Measurements from ENCODE around the gene CRYBA4.
A peak's percentile ranks its signal among the peaks of the same experiment; 100 is the strongest.

Gene CRYBA4

DNA sequence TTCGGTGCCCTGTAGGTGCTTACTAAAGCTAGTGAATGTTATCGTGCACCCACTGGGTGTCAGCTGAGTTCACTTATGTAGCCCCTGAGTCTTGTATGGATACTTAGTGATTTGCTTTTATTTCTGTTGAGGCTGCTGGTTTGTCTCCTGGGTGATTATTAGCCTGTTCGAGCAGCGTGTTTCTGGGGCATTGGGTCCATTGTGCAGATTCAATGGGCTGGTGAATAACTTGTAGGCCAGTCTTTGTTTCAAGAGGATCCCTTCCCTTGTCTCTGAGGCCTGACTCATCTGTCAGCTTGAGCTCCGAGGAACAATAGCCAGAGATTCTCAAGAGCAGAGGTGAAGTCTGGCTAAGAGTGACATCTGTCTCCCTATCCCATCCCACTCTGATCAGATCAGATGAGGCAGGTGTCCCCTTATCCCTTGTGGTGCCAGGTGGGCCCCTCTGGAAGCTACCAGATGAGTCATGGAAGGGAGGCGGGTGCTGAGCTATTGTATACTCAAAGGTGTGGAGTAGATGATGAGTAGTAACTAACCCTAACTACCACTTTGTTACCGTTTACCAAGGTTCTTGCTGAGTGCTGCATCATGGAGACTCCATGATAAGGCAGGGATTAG is 39.3 kb downstream of the CRYBA4 start:
- no peak for DNase-seq (ENCODE audit: low read depth in 2 of 2)

GRCh38 chr22:26662160-26662559 is 40.4 kb downstream of the CRYBA4 start:
- no peak for DNase-seq (ENCODE audit: low read depth in 2 of 2)

DNA sequence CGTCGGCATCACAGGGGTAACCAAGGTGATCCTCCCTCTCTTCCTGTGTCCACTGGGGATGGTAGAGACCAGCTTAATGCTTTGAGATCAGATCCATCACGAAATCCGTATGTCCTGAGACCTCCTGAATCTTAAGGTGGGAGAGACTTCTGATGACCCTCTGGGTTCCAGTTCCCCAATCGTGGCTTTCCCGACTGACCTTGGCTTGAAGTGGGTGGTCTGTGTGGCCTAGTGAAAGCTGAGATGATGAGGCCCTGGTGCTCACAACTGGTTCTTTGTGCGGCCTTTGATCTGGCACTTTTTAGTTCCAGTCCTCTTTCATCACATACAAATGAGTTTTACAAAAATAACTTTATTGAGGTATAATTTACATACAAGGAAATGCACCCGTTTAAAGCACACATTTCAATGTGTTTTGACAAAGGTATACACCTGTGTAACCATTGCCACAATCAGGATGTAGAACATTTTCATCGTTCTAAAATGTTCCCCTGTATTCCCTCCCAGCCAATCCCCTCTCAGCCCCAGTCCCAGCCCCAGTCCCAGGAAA is 41.7 kb downstream of the CRYBA4 start:
- DNase-seq (ENCODE audit: low read depth in 2 of 2), result no peak

- DNase-seq (ENCODE audit: low read depth in 2 of 2), result no peak
These were observed 44.1 kb downstream of the CRYBA4 start for GRCh38 chr22:26665813-26666231.

DNA sequence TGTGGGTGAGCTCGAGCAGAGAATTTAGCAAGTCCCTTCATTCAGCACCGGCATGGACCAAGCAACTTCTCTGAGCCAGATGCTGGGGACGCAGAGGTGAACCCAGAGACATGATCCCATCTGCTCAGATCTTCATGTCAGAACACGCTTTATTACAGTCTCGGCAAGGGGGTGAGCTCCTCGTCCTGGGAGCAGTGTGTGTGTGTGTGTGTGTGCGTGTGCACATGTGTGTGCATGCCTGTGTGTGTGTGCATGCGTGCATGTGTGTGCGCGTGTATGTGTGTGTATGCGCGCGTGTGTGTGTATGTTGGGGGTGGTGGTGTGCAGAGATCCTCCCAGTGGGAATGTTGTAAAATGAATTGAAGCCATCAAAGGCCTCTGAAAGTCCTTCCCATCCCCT is 45.4 kb downstream of the CRYBA4 start:
- no peak for DNase-seq (ENCODE audit: low read depth in 2 of 2)

GRCh38 chr22:26669060-26669481 is 47.3 kb downstream of the CRYBA4 start:
- DNase-seq (ENCODE audit: low read depth in 2 of 2), result no peak

- DNase-seq (ENCODE audit: low read depth in 2 of 2), result no peak
These were observed 48.7 kb downstream of the CRYBA4 start for GRCh38 chr22:26670459-26670858.

GRCh38 chr22:26671317-26672059 is 49.7 kb downstream of the CRYBA4 start:
- DNase-seq (ENCODE audit: low read depth in 2 of 2), result peak; percentile 55 to 63

GRCh38 chr22:26672060-26672471 is 50.3 kb downstream of the CRYBA4 start:
- DNase-seq (ENCODE audit: low read depth in 2 of 2), result no peak

DNA sequence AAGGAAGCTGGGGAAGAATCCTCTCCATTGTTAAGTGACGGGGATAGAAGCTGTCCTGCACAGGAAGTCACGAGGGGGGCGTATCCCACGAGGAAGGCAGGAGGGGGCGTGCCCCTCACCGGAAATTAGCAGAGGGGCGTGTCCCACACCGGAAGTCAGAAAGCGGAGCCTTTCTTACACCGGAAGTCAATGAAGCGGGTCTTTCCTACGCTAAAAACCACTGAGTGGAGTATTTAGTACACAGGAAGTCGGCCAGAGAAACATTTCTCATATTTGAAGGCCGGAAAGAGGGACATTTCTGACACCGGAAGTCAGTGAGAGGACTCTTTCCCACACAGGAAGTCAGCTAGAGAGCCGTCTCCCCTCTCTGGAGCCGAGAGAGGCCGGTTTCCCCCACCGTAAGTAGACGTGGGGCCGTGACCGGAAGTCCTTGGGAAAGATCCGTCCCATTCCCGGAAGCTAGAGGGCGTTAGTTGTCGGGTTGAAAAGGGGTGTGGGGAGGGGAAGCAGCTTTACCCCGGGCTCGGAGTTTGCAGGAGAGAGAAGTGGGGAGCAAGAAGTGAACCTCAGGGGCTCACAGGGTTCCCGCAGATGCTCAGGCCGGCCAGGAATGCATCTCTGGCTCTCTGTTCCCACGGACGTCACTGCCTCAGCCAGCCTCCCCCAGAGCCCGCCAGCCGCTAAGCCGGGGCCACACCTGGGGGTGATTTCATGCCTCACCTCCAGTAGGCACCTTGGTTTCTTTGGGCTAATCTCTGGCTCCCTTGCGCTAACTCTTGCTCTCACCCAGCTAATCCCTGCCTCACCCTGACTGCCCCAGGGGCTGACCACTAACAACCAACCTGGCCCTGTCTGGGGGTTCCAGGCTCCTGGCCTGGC is 51.1 kb downstream of the CRYBA4 start:
- DNase-seq (ENCODE audit: low read depth in 2 of 2), result peak; percentile 84 to 91

DNA sequence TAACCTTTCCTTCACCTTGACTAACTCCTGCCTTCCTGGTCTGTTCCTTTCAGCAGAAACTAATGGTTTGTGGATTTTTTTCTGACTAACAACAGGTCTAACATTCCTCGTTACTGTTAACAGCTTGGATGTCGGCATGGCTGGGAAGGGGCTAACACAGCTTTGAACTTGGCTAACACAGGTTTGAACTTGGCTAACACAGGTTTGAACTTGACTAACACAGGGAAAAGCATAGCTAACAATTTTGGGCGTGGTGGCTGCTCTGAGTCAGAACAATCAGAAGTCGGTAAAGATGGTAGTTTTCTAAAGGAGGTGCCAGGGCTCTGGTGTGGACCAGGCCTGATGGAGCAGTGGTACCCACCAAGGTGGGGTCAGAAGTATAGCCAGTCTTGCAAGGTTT is 51.7 kb downstream of the CRYBA4 start:
- DNase-seq (ENCODE audit: low read depth in 2 of 2), result no peak

- DNase-seq (ENCODE audit: low read depth in 2 of 2), result no peak
These were observed 52.7 kb downstream of the CRYBA4 start for GRCh38 chr22:26674211-26675190.

DNA sequence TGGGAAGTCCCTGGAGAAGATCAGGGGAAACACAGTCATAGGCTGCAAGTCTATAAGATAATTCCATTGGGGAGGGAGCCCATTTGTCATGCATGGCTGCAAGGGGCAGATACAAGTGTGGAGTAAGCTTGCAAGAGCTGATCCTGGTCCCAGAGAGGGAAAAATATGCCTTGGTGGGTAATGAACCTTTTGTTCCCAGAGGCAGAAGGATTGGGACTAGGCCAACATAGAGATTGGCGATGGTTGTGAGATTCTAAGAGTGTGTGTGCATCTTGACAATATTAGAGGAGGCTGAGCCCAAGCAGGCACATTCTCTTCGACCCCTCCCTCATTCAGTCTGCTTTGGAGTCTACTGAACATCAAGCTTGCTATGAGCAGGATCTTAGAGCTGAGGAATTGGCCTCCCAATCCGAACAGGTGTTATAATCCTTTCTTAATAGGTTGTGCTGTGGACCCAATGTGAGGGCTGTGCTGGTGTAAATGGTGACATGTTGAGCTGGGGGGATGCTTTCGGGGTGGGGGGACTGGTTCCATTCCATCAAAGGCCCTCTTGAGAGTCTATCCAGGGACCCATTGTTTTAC is 54.0 kb downstream of the CRYBA4 start:
- no peak for DNase-seq (ENCODE audit: low read depth in 2 of 2)

- no peak for DNase-seq (ENCODE audit: low read depth in 2 of 2)
These were observed 55.5 kb downstream of the CRYBA4 start for GRCh38 chr22:26677217-26677616.

DNA sequence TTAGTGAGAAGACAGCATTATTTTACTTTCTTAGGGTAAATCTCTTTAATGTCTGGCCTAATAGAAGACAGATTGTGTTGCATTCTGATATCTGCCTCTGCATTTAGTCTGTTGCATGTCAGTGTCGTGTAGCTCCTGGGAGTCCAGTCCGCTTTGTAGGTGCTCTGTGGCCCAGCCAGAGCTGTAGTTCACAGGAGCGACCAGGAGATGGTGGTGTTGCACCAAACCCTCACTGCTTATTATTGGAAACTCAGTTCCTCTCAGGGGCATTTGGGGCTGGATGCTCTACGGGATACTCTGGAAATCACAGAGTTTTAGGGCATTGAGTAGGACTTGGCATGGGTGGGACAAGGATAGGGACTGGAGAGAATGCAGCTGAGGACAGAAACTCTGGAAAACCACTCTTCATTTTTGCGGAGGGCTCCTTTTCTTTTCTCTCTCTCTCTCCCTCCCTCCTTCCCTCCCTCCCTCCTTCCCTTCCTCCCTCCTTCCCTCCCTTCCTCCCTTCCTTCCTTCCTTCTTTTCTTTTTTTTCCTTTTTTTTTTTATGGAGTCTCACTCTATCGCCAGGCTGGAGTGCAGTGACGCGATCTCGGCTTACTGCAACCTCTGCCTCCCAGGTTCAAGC is 57.4 kb downstream of the CRYBA4 start:
- DNase-seq (ENCODE audit: low read depth in 2 of 2), result peak; percentile 31 to 34

Data from stimulated activated CD8-positive, alpha-beta memory T cell treated with anti-CD3 and anti-CD28 coated beads, Interleukin-7, amount 100 ng/mL, for 4 hours (primary cell).